Activated CD4-positive, alpha-beta T cell treated with anti-CD3 and anti-CD28 coated beads, Interleukin-2, Interleukin-4, amounts not matched to agents 100 ng/mL and 50 ng/mL, durations not matched to agents 16 hours and 8 hours (primary cell): ENCODE measurements around the gene IQSEC1.

ENCODE experiments used
- DNase-seq: peaks from one replicate; pipeline ENCODE4 v3.0.0-alpha.2; 2020; ENCODE audit warnings: low spot score

Gene IQSEC1

DNA sequence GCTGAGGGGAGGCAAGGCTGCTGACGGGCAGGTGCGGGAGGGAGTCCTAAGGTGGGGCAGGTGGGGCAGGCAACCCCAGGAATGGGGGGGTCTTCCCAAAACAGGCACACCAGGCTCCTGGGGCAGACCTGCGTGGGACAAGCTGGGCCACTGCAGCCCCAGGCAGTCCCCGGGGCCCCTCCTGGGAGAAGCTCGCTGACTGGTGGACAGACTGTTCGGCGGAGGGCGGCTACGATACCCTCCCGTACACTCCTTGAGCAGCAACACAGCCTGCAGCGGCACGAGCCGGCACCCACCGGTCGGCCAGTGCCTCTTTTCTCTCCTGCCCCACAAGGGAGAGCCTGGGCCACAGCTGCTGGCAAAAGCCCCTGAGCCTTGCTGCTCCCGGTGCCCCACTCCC, 165.9 kb downstream of the IQSEC1 start:
- DNase-seq: no peak

GRCh38 chr3:12906916-12907290, 166.3 kb downstream of the IQSEC1 start:
- DNase-seq: no peak

DNA sequence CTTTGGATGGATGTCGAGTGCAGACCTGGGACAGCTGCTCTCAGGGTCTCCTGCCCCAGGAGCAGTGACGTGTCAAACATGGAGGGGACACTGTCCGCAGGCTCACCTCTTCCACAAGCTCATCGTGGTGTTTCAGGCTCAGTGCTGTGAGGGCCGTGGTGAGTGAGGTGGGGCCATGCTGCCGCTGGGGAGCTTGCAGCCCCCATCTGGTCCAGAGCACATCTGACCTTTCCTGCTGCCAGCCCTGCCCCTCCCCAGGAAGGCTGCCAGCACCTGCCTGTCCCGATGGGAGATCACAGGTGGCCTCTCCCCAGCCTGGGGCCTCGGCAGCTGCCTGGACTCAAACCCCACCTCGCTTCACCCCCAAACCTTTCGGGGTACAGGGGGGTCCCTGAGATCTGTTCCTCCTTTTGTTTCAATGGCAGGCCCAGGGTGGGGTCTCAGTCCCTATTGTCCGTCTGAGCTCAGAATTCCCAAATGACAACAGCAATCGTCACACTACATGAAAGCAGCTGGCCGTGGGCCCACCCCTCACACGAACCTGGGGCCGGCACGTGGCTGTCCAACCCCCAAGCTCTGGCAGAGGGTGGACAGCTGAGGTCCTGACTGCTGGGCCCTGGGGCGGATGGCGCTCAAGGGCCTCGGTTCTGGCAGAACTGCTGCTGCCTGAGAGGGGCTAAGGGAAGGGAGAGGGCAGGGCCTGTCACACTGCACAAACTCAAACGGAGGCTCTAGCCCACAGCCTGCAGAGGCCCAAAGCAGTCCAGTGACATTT, 166.9 kb downstream of the IQSEC1 start:
- DNase-seq: no peak

GRCh38 chr3:12905316-12906071, 167.7 kb downstream of the IQSEC1 start:
- no peak for DNase-seq

DNA sequence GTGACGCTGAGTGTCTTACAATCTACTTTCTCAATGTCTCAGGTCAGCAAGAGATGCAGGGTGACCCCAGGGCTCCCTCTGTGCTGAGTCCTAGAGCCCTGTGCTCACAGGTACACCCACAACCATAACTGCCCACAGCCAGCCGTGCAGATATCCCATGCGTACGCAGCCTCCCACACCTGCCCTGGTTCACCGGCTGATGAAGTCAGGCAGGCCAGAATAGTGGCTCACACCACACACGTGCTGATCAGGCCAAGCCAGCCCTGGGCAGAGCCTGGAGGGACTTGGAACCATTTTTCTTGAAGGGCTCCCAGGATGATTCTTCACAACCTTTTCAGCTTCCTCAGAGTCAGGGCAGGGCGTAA, 168.3 kb downstream of the IQSEC1 start:
- no peak for DNase-seq

GRCh38 chr3:12903881-12904280, 169.3 kb downstream of the IQSEC1 start:
- DNase-seq: no peak

GRCh38 chr3:12903000-12903800, 170.0 kb downstream of the IQSEC1 start:
- no peak for DNase-seq

- no peak for DNase-seq
Observed at GRCh38 chr3:12902181-12902999, 170.8 kb downstream of the IQSEC1 start.

- DNase-seq: no peak
Observed at GRCh38 chr3:12901623-12902045, 171.6 kb downstream of the IQSEC1 start.

DNA sequence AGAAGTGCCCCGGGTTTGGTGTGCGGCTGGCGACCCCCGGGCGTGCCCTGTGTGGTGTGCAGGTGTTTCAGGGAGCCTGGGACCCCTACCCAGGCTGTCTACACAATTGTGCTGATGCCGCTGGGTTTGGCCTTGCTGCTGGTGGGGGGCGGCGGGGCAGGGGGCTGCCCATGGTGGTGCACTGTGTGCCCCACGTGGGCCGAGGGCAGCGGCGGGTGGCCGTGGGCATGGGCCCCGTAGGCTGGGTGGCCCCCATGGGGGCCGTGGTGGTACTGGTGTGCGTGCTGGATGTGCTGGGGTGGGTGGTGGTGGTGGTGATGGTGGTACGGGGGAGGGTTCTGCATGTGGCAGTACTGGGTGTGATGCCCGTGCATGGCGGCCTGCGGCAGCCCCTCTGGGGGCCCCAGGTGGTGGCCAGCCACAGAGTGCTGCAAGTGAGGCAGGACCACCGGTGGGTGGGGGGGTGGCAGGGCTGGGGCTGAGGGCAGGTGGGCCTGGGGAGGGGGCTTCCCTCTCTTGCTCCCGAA, 172.3 kb downstream of the IQSEC1 start:
- no peak for DNase-seq

- DNase-seq: no peak
Observed at GRCh38 chr3:12898965-12899755, 174.1 kb downstream of the IQSEC1 start.

- no peak for DNase-seq
Observed at GRCh38 chr3:12898290-12898964, 174.8 kb downstream of the IQSEC1 start.

GRCh38 chr3:12897381-12898289, 175.6 kb downstream of the IQSEC1 start:
- no peak for DNase-seq

- DNase-seq: no peak
Observed at GRCh38 chr3:12896063-12896985, 176.9 kb downstream of the IQSEC1 start.

DNA sequence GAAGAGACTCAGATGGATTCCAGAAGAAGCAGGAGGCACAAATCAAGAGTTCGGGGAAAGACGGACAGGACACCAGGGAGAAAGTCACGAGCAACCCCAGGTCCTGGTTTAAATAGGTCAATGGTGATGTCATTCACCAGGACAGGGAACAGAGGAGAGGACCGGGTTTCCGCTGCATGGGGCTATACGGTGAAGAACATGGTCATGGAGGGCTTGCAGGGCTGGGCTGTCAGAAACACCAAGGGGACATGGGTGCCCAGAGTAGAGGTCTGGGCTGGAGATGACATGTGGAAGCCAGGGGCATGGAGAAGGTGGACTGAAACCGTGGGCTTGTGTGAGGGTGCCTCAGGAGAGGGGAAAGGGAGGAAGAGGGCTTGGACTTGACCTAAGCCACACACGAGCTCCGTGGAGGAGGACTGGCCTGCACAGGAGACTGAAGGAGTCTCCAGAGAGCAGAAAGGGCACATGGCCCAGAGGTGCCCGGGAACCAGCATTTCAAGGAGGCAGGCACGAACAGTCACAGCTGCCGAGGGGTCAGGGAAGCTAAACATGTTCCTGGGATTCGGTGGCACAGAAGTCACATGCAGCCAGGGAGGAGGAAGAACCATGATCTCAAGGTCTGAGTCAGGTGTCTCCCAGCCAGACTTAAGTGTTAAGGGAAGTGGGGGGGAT, 177.7 kb downstream of the IQSEC1 start:
- no peak for DNase-seq

GRCh38 chr3:12894629-12895028, 178.6 kb downstream of the IQSEC1 start:
- DNase-seq: no peak

- DNase-seq: no peak
Observed at GRCh38 chr3:12893852-12894251, 179.4 kb downstream of the IQSEC1 start.
